Testis (tissue), 2 donors: Measurements from ENCODE around the gene MIER2.

ENCODE experiments used
- POLR2A ChIP-seq: fragments of 450-650 bp; IDR thresholded peaks from one replicate; pipeline ENCODE4 v1.6.1; 2017; ENCODE audit warnings: antibody characterized with exemption, mild to moderate bottlenecking, moderate library complexity
- TF ChIP-seq, protein P1 (sequence below), 3 experiments: fragments of 450-650 bp in 2 of 3; fragments of 200-600 bp in 1 of 3; sonication (generic) in 1 of 3; IDR thresholded peaks; one replicate each; pipeline ENCODE4 v1.5.1; 2016 to 2019; ENCODE audit warnings: antibody characterized with exemption in 3 of 3, mild to moderate bottlenecking in 2 of 3, moderate library complexity in 1 of 3

DNA sequence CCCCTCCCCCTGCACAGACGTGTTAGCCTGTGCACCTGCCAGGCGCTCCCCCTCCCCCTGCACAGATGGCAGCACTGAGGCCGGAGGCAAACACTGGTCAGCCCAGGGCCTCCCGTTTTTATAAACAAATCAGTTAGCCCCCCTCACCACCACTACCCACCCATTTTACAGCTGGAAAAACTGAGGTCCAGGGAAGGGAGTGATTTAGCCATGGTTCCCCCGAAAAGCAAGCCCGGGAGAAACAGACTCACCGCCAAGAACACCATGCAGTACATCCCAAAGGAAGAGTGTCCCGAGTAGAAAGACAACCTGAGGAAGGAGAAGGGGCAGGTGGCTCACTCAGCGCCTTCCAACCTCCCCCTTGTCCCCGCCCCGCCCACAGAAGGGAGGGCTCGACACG lies 62.1 kb downstream of the MIER2 start:
- TF ChIP-seq, protein P1, sequence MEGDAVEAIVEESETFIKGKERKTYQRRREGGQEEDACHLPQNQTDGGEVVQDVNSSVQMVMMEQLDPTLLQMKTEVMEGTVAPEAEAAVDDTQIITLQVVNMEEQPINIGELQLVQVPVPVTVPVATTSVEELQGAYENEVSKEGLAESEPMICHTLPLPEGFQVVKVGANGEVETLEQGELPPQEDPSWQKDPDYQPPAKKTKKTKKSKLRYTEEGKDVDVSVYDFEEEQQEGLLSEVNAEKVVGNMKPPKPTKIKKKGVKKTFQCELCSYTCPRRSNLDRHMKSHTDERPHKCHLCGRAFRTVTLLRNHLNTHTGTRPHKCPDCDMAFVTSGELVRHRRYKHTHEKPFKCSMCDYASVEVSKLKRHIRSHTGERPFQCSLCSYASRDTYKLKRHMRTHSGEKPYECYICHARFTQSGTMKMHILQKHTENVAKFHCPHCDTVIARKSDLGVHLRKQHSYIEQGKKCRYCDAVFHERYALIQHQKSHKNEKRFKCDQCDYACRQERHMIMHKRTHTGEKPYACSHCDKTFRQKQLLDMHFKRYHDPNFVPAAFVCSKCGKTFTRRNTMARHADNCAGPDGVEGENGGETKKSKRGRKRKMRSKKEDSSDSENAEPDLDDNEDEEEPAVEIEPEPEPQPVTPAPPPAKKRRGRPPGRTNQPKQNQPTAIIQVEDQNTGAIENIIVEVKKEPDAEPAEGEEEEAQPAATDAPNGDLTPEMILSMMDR (IDR thresholded peaks at IDR 0.05), result no peak
- no peak for TF ChIP-seq POLR2A
